ENCODE measurements around the gene ZFYVE21. TPM values are rescaled to one million over a fixed set of nuclear protein-coding genes. Genes with fewer than 3 reads are reported as not detected.

Gene ZFYVE21
- total RNA-seq, 5 donors from 2014 or later (not counting 1 experiment from before 2014, with no cell fraction given): 8.8 to 22.8 (median 22.1) TPM

DNA sequence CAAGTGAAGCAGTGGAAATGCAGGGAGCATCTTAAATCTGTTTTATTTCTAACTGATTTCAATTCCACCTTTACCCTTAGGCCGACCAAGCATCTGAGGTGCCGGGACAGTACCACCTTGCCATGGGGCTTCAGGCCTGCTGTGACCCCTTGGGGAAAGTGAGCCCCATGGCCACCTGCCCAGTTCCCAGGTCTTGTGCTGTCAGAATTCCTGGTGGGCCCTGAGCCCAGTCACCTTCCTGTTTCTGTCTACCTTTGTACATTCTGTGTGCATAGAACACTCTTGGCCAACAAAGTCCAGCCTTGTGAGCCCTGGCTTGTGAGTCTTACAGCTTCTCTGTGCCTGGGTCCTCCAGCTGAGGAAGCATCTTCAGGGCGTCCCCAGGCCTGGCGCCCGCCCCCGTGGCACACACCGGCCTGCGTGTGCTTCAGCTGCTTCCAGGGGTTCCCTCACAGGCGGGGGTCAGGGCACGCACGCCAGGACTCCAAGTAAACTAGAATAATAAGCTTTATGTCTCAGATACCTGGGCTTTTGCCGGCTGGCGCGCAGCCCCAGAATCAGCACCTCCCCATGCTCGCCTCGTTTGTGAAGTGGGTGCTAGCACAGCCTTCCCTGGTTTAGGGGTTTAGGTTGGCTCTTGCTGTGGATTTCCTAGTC lies 10.3 kb downstream of the ZFYVE21 start:
- H3K27ac Mint-ChIP-seq: no peak overlapping the region
- peaks cover 16% of the 10 kb centered on the region for H3K36me3 Mint-ChIP-seq
- 97% methylated on average over 16 of the region's 16 CpGs for WGBS (ENCODE audit: insufficient coverage)
- no peak for ATAC-seq (replicated peaks in 1 of 4)
- no peak overlapping the region for H3K4me3 Mint-ChIP-seq
- Histone ChIP-seq H3K4me1 (ENCODE audit: control insufficient read depth in 1 of 2, extremely low read depth in 1 of 2, insufficient read depth in 2 of 2, low read length in 2 of 2) (no peaks in the 10 kb centered on the region), H3K27me3 (replicated peaks in 1 of 2; ENCODE audit: control insufficient read depth in 2 of 2, extremely low read depth in 1 of 2, insufficient read depth in 2 of 2, low read length in 1 of 2) (no peaks in the 10 kb centered on the region), H3K4me3 (ENCODE audit: control insufficient read depth in 1 of 2, extremely low read depth in 1 of 2, low read length in 1 of 2) (no peak overlapping the region), H3K27ac (ENCODE audit: low read length) (no peak overlapping the region), H3K9me3 (no peaks in the 10 kb centered on the region), H3K36me3 (ENCODE audit: control insufficient read depth in 2 of 2, extremely low read depth in 1 of 2, insufficient read depth in 1 of 2, low read length in 1 of 2) (peaks cover 14 to 16% of the 10 kb centered on the region in 2 donors)
- no peaks in the 10 kb centered on the region for H3K27me3 Mint-ChIP-seq
- ChIA-PET POLR2A (no interaction called here), CTCF (no interaction called here)
- no peaks in the 10 kb centered on the region for H3K9me3 Mint-ChIP-seq
- H3K4me1 Mint-ChIP-seq: peaks cover 0 to 4% (median 0%) of the 10 kb centered on the region in 3 donors
- DNase-seq: no peak

DNA sequence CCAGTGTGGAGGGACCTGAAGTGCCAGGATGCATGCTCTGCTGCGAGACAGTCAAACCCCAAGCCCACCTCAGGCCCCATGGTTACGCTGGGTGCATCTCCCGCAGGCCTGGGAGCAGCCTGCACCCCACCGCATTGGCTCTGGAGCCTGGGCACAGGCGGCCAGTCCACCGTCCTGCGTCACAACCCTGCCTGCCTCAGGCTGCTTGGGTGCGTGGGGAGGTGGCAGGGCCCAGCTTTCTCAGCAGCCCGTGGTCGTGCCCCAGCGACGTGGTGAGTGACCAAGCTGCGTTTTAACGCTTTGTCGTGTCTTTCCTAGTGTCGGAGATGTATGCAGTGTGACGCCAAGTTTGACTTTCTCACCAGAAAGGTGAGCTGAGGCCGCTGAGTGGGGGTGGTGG lies 10.9 kb downstream of the ZFYVE21 start:
- Mint-ChIP-seq H3K27me3 (no peaks in the 10 kb centered on the region), H3K9me3 (no peaks in the 10 kb centered on the region), H3K4me1 (peaks cover 0 to 4% (median 0%) of the 10 kb centered on the region in 3 donors), H3K4me3 (no peak overlapping the region), H3K36me3 (peaks cover 16% of the 10 kb centered on the region), H3K27ac (no peak overlapping the region)
- ATAC-seq (replicated peaks in 1 of 4) (no peak), DNase-seq (no peak)
- ChIA-PET CTCF (no interaction called here), POLR2A (no interaction called here)
- Histone ChIP-seq H3K27me3 (replicated peaks in 1 of 2; ENCODE audit: control insufficient read depth in 2 of 2, extremely low read depth in 1 of 2, insufficient read depth in 2 of 2, low read length in 1 of 2) (no peaks in the 10 kb centered on the region), H3K4me1 (ENCODE audit: control insufficient read depth in 1 of 2, extremely low read depth in 1 of 2, insufficient read depth in 2 of 2, low read length in 2 of 2) (no peaks in the 10 kb centered on the region), H3K4me3 (ENCODE audit: control insufficient read depth in 1 of 2, extremely low read depth in 1 of 2, low read length in 1 of 2) (no peak overlapping the region), H3K36me3 (ENCODE audit: control insufficient read depth in 2 of 2, extremely low read depth in 1 of 2, insufficient read depth in 1 of 2, low read length in 1 of 2) (peaks cover 14 to 16% of the 10 kb centered on the region in 2 donors), H3K9me3 (no peaks in the 10 kb centered on the region), H3K27ac (ENCODE audit: low read length) (no peak overlapping the region)
- WGBS (ENCODE audit: insufficient coverage): 98% methylated on average over 16 of the region's 18 CpGs

DNA sequence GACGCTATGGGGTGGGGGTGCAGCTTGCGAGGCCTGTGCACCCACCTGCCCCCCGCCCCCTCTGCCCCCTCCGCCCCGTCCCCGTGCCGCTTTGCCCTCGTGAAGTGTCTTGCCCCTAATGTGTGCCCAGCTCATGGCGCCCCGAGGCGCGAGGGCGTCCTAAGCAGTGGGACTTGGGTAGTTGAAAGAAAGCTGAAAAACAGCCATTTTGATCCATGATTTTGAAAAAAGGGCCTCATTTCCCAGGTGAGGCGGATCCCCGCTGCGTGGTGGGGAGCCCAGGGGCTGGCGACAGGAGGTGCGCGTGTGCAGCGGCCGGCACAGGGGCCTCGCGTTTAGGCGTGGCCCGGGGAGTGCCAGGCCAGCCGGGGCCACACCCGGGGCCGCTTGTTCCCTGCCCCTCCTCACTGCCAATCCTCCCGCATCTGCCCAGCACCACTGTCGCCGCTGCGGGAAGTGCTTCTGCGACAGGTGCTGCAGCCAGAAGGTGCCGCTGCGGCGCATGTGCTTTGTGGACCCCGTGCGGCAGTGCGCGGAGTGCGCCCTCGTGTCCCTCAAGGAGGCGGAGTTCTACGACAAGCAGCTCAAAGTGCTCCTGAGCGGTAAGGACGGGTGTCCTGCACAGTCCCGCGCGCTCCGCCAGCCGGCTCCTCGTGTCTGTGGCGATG lies 11.8 kb downstream of the ZFYVE21 start:
- Histone ChIP-seq H3K4me1 (ENCODE audit: control insufficient read depth in 1 of 2, extremely low read depth in 1 of 2, insufficient read depth in 2 of 2, low read length in 2 of 2) (no peaks in the 10 kb centered on the region), H3K36me3 (ENCODE audit: control insufficient read depth in 2 of 2, extremely low read depth in 1 of 2, insufficient read depth in 1 of 2, low read length in 1 of 2) (peaks cover 14 to 16% of the 10 kb centered on the region in 2 donors), H3K4me3 (ENCODE audit: control insufficient read depth in 1 of 2, extremely low read depth in 1 of 2, low read length in 1 of 2) (no peak overlapping the region), H3K27ac (ENCODE audit: low read length) (no peak overlapping the region), H3K9me3 (no peaks in the 10 kb centered on the region), H3K27me3 (replicated peaks in 1 of 2; ENCODE audit: control insufficient read depth in 2 of 2, extremely low read depth in 1 of 2, insufficient read depth in 2 of 2, low read length in 1 of 2) (no peaks in the 10 kb centered on the region)
- POLR2A ChIA-PET: no interaction called here
- no peaks in the 10 kb centered on the region for H3K9me3 Mint-ChIP-seq
- DNase-seq (no peak), ATAC-seq (replicated peaks in 1 of 4) (no peak)
- 94% methylated on average over 51 of the region's 53 CpGs for WGBS (ENCODE audit: insufficient coverage)
- H3K4me3 Mint-ChIP-seq: no peak overlapping the region
- H3K4me1 Mint-ChIP-seq: no peaks in the 10 kb centered on the region
- peaks cover 16% of the 10 kb centered on the region for H3K36me3 Mint-ChIP-seq
- CTCF ChIA-PET: no interaction called here
- no peak overlapping the region for H3K27ac Mint-ChIP-seq
- no peaks in the 10 kb centered on the region for H3K27me3 Mint-ChIP-seq

DNA sequence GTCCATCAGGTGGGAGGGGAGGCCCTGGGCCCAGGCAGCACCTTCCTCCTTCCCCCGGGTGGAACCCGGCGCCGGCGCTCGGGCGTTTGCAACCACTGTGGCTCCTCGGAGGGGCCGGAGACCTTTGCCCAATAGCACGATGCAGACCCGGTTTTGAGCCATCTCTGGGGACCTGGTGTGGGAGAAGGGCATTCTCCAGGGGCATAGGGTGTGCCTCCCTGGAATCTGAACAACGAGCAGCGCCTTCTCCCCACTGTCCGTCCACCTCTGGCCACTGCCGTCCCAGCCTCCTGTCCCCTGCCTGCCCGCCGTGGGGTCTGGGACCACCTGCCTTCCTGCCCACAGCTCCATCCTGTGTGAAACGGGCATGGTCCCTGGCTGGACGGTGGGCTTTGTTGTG lies 12.5 kb downstream of the ZFYVE21 start:
- Histone ChIP-seq H3K4me3 (ENCODE audit: control insufficient read depth in 1 of 2, extremely low read depth in 1 of 2, low read length in 1 of 2) (no peak overlapping the region), H3K9me3 (no peaks in the 10 kb centered on the region), H3K27me3 (replicated peaks in 1 of 2; ENCODE audit: control insufficient read depth in 2 of 2, extremely low read depth in 1 of 2, insufficient read depth in 2 of 2, low read length in 1 of 2) (no peaks in the 10 kb centered on the region), H3K36me3 (ENCODE audit: control insufficient read depth in 2 of 2, extremely low read depth in 1 of 2, insufficient read depth in 1 of 2, low read length in 1 of 2) (peaks cover 14 to 17% of the 10 kb centered on the region in 2 donors), H3K4me1 (ENCODE audit: control insufficient read depth in 1 of 2, extremely low read depth in 1 of 2, insufficient read depth in 2 of 2, low read length in 2 of 2) (no peaks in the 10 kb centered on the region), H3K27ac (ENCODE audit: low read length) (no peak overlapping the region)
- Mint-ChIP-seq H3K4me3 (no peak overlapping the region), H3K36me3 (peaks cover 18% of the 10 kb centered on the region), H3K9me3 (no peaks in the 10 kb centered on the region), H3K27me3 (no peaks in the 10 kb centered on the region), H3K27ac (no peak overlapping the region), H3K4me1 (no peaks in the 10 kb centered on the region)
- ChIA-PET POLR2A (no interaction called here), CTCF (no interaction called here)
- 92% methylated on average over 16 of the region's 19 CpGs for WGBS (ENCODE audit: insufficient coverage)
- ATAC-seq (replicated peaks in 1 of 4) (no peak), DNase-seq (no peak)

DNA sequence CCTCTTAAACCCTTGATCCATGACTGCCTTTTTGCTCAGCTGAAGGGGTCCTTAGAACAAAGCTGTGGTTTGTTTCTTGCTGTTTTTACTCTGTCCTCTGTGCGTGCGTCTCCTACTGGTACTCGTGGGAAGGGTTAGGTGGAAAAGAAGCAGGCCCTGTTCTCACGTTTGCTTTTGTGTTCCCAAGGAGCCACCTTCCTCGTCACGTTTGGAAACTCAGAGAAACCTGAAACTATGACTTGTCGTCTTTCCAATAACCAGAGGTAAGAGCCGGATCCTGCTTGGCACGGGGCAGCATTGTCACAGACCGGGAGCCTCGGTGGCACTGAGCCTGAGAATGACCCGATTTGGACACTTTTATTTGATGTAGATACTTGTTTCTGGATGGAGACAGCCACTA lies 13.1 kb downstream of the ZFYVE21 start:
- no peaks in the 10 kb centered on the region for H3K27me3 ChIP-seq (replicated peaks in 1 of 2; ENCODE audit: control insufficient read depth in 2 of 2, extremely low read depth in 1 of 2, insufficient read depth in 2 of 2, low read length in 1 of 2)
- H3K27ac Mint-ChIP-seq: no peak overlapping the region
- H3K4me1 Mint-ChIP-seq: no peaks in the 10 kb centered on the region
- no peak overlapping the region for H3K27ac ChIP-seq (ENCODE audit: low read length)
- ATAC-seq (replicated peaks in 1 of 4) (no peak), DNase-seq (no peak)
- no peak overlapping the region for H3K4me3 Mint-ChIP-seq
- no peaks in the 10 kb centered on the region for H3K4me1 ChIP-seq (ENCODE audit: control insufficient read depth in 1 of 2, extremely low read depth in 1 of 2, insufficient read depth in 2 of 2, low read length in 2 of 2)
- ChIA-PET POLR2A (no interaction called here), CTCF (no interaction called here)
- peaks cover 12 to 23% of the 10 kb centered on the region in 2 donors for H3K36me3 ChIP-seq (ENCODE audit: control insufficient read depth in 2 of 2, extremely low read depth in 1 of 2, insufficient read depth in 1 of 2, low read length in 1 of 2)
- no peaks in the 10 kb centered on the region for H3K27me3 Mint-ChIP-seq
- no peaks in the 10 kb centered on the region for H3K9me3 ChIP-seq
- no peaks in the 10 kb centered on the region for H3K9me3 Mint-ChIP-seq
- 94% methylated on average over 11 of the region's 12 CpGs for WGBS (ENCODE audit: insufficient coverage)
- H3K4me3 ChIP-seq (ENCODE audit: control insufficient read depth in 1 of 2, extremely low read depth in 1 of 2, low read length in 1 of 2): no peak overlapping the region
- H3K36me3 Mint-ChIP-seq: peaks cover 18% of the 10 kb centered on the region

DNA sequence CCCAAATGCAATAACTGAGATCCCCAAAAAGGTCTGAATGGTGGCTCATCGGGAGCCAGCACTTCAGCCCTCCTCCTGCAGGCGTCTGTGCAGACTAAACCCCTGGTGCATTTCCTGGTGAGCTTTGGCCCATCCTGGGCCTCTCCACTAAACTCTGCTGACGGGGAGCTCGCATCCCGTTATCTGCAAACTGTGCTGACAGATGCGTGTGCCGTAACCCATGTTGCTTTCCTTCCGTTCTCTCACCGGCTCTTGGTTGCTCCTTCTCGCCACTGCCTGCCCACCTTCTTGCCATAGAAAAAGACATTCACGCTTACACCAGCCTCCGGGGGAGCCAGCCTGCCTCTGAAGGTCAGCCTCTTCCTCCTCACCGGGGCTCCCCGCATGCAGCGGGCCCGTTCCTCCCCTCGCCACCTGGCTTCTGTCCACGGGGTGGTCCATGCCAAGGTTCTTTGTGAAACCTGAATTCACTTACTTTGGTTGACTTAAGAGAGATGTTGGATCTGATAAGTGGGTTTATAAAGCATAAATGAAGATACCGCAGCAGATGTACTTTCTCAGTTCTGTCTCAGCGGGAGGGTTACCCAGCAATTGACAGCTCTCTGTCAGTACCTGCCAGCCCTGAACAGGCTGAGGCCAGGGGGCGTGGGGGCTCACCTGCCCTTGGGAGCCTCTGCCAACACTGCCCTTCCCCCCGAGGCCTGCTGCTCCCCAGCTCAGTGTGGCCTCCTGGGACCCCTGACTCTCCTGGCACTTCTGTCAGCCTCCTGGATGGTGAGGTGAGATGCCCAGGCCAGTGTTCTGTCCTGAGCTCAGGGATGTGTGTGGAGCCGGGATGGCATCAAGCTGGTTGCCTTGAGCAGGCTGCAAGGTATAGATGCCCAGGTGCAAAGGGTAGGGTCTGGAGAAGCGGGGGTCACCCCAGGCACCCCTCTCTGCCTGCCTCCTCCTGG lies 14.2 kb downstream of the ZFYVE21 start:
- no peak for ATAC-seq (replicated peaks in 1 of 4)
- H3K36me3 Mint-ChIP-seq: peaks cover 21% of the 10 kb centered on the region
- 91% methylated on average over 18 of the region's 24 CpGs for WGBS (ENCODE audit: insufficient coverage)

More for the DNA sequence above, 14.2 kb downstream of the ZFYVE21 start:
- no peaks in the 10 kb centered on the region for H3K27me3 Mint-ChIP-seq
- H3K9me3 ChIP-seq: no peaks in the 10 kb centered on the region
- no peaks in the 10 kb centered on the region for H3K9me3 Mint-ChIP-seq
- H3K4me3 Mint-ChIP-seq: no peak overlapping the region
- H3K4me3 ChIP-seq (ENCODE audit: control insufficient read depth in 1 of 2, extremely low read depth in 1 of 2, low read length in 1 of 2): no peak overlapping the region
- no peak overlapping the region for H3K27ac Mint-ChIP-seq
- peaks cover 11 to 25% of the 10 kb centered on the region in 2 donors for H3K36me3 ChIP-seq (ENCODE audit: control insufficient read depth in 2 of 2, extremely low read depth in 1 of 2, insufficient read depth in 1 of 2, low read length in 1 of 2)
- H3K27me3 ChIP-seq (replicated peaks in 1 of 2; ENCODE audit: control insufficient read depth in 2 of 2, extremely low read depth in 1 of 2, insufficient read depth in 2 of 2, low read length in 1 of 2): no peaks in the 10 kb centered on the region
- no peaks in the 10 kb centered on the region for H3K4me1 ChIP-seq (ENCODE audit: control insufficient read depth in 1 of 2, extremely low read depth in 1 of 2, insufficient read depth in 2 of 2, low read length in 2 of 2)
- ChIA-PET POLR2A (no interaction called here), CTCF (no interaction called here)
- no peaks in the 10 kb centered on the region for H3K4me1 Mint-ChIP-seq
- no peak for DNase-seq
- H3K27ac ChIP-seq (ENCODE audit: low read length): no peak overlapping the region

Data from T-cell (primary cell).